Measurements from ENCODE around the gene FYB2. TPM values are rescaled to one million over a fixed set of nuclear protein-coding genes. Genes with fewer than 3 reads are reported as not detected.

FYB2 gene
- total RNA-seq, 1 experiment from 2014 or later, result 0.15 TPM

- ChIA-PET POLR2A (no interaction called here), CTCF (no interaction called here)
- H3K27me3 Mint-ChIP-seq (ENCODE audit: low read depth), result no peaks in the 10 kb centered on the region
- H3K4me3 Mint-ChIP-seq, result no peak overlapping the region
- no peaks in the 10 kb centered on the region for H3K9me3 Mint-ChIP-seq
- H3K27ac Mint-ChIP-seq, result no peak overlapping the region
- H3K4me1 Mint-ChIP-seq, result peaks cover 2% of the 10 kb centered on the region; the same call in 1 of the 2 replicates
- TF ChIP-seq E2F4 (CRISPR knock-in tag; IDR thresholded peaks at IDR 0.05; ENCODE audit: borderline replicate concordance, low read depth) (no peak), SP1 (CRISPR knock-in tag; conservative IDR thresholded peaks at IDR 0.05) (no peak), ATF6 (CRISPR knock-in tag; IDR thresholded peaks at IDR 0.05) (no peak), SOX15 (CRISPR knock-in tag; IDR thresholded peaks at IDR 0.05) (no peak), CREM (CRISPR knock-in tag; IDR thresholded peaks at IDR 0.05) (no peak), ZNF423 (CRISPR knock-in tag; IDR thresholded peaks at IDR 0.05) (no peak), JAZF1 (CRISPR knock-in tag; IDR thresholded peaks at IDR 0.05) (no peak), NR3C1 (CRISPR knock-in tag; conservative IDR thresholded peaks at IDR 0.05; ENCODE audit: low read depth) (no peak), ZNF671 (CRISPR knock-in tag; IDR thresholded peaks at IDR 0.05) (no peak), ELF4 (CRISPR knock-in tag; IDR thresholded peaks at IDR 0.05; ENCODE audit: low read depth) (no peak), ATF2 (CRISPR knock-in tag; IDR thresholded peaks at IDR 0.05; ENCODE audit: borderline replicate concordance, low read depth) (no peak), OVOL2 (CRISPR knock-in tag; IDR thresholded peaks at IDR 0.05; ENCODE audit: borderline replicate concordance) (no peak), IRF2 (CRISPR knock-in tag; IDR thresholded peaks at IDR 0.05; ENCODE audit: borderline replicate concordance, low read depth) (no peak), EMX1 (CRISPR knock-in tag; IDR thresholded peaks at IDR 0.05) (no peak)
- TF ChIP-seq, protein P1, sequence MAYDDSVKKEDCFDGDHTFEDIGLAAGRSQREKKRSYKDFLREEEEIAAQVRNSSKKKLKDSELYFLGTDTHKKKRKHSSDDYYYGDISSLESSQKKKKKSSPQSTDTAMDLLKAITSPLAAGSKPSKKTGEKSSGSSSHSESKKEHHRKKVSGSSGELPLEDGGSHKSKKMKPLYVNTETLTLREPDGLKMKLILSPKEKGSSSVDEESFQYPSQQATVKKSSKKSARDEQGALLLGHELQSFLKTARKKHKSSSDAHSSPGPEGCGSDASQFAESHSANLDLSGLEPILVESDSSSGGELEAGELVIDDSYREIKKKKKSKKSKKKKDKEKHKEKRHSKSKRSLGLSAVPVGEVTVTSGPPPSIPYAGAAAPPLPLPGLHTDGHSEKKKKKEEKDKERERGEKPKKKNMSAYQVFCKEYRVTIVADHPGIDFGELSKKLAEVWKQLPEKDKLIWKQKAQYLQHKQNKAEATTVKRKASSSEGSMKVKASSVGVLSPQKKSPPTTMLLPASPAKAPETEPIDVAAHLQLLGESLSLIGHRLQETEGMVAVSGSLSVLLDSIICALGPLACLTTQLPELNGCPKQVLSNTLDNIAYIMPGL (CRISPR knock-in tag; IDR thresholded peaks at IDR 0.05), result no peak
- TF ChIP-seq, protein P2, sequence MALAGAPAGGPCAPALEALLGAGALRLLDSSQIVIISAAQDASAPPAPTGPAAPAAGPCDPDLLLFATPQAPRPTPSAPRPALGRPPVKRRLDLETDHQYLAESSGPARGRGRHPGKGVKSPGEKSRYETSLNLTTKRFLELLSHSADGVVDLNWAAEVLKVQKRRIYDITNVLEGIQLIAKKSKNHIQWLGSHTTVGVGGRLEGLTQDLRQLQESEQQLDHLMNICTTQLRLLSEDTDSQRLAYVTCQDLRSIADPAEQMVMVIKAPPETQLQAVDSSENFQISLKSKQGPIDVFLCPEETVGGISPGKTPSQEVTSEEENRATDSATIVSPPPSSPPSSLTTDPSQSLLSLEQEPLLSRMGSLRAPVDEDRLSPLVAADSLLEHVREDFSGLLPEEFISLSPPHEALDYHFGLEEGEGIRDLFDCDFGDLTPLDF (CRISPR knock-in tag; IDR thresholded peaks at IDR 0.05), result no peak
- TF ChIP-seq, protein P3, sequence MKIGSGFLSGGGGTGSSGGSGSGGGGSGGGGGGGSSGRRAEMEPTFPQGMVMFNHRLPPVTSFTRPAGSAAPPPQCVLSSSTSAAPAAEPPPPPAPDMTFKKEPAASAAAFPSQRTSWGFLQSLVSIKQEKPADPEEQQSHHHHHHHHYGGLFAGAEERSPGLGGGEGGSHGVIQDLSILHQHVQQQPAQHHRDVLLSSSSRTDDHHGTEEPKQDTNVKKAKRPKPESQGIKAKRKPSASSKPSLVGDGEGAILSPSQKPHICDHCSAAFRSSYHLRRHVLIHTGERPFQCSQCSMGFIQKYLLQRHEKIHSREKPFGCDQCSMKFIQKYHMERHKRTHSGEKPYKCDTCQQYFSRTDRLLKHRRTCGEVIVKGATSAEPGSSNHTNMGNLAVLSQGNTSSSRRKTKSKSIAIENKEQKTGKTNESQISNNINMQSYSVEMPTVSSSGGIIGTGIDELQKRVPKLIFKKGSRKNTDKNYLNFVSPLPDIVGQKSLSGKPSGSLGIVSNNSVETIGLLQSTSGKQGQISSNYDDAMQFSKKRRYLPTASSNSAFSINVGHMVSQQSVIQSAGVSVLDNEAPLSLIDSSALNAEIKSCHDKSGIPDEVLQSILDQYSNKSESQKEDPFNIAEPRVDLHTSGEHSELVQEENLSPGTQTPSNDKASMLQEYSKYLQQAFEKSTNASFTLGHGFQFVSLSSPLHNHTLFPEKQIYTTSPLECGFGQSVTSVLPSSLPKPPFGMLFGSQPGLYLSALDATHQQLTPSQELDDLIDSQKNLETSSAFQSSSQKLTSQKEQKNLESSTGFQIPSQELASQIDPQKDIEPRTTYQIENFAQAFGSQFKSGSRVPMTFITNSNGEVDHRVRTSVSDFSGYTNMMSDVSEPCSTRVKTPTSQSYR (CRISPR knock-in tag; IDR thresholded peaks at IDR 0.05), result no peak
- TF ChIP-seq, protein P4, sequence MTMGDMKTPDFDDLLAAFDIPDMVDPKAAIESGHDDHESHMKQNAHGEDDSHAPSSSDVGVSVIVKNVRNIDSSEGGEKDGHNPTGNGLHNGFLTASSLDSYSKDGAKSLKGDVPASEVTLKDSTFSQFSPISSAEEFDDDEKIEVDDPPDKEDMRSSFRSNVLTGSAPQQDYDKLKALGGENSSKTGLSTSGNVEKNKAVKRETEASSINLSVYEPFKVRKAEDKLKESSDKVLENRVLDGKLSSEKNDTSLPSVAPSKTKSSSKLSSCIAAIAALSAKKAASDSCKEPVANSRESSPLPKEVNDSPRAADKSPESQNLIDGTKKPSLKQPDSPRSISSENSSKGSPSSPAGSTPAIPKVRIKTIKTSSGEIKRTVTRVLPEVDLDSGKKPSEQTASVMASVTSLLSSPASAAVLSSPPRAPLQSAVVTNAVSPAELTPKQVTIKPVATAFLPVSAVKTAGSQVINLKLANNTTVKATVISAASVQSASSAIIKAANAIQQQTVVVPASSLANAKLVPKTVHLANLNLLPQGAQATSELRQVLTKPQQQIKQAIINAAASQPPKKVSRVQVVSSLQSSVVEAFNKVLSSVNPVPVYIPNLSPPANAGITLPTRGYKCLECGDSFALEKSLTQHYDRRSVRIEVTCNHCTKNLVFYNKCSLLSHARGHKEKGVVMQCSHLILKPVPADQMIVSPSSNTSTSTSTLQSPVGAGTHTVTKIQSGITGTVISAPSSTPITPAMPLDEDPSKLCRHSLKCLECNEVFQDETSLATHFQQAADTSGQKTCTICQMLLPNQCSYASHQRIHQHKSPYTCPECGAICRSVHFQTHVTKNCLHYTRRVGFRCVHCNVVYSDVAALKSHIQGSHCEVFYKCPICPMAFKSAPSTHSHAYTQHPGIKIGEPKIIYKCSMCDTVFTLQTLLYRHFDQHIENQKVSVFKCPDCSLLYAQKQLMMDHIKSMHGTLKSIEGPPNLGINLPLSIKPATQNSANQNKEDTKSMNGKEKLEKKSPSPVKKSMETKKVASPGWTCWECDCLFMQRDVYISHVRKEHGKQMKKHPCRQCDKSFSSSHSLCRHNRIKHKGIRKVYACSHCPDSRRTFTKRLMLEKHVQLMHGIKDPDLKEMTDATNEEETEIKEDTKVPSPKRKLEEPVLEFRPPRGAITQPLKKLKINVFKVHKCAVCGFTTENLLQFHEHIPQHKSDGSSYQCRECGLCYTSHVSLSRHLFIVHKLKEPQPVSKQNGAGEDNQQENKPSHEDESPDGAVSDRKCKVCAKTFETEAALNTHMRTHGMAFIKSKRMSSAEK (CRISPR knock-in tag; IDR thresholded peaks at IDR 0.05; ENCODE audit: borderline replicate concordance), result no peak
- no peak for ATAC-seq
- DNase-seq (ENCODE audit: low spot score), result no peak
- peaks cover 8% of the 10 kb centered on the region for H3K36me3 Mint-ChIP-seq
These were observed 135.6 kb downstream of the FYB2 start for GRCh38 chr1:56683569-56683968.
